SK-N-SH treated with all-trans-retinoic acid at 6 μM for 48 hours (cell line): Measurements from ENCODE around the gene CIZ1.

ENCODE experiments used
- ATAC-seq: fragments of 200-7000 bp; cut with Tn5 transposase; 3 replicates; pipeline ENCODE4 v1.9.1; 2020; ENCODE audit warnings: mild to moderate bottlenecking, moderate library complexity
- BACH2 ChIP-seq: fragments of 250-450 bp; sonication (Bioruptor Pico); IDR thresholded peaks from 2 replicates; pipeline ENCODE4 v1.9.0; 2021; ENCODE audit warnings: mild to moderate bottlenecking, borderline replicate concordance
- CREB5 ChIP-seq: fragments of 250-450 bp; sonication (Bioruptor Pico); IDR thresholded peaks from 2 replicates; pipeline ENCODE4 v1.5.1; 2020; ENCODE audit warnings: low read depth, mild to moderate bottlenecking, moderate library complexity
- CSDC2 ChIP-seq: fragments of 250-450 bp; sonication (Bioruptor Pico); IDR thresholded peaks from 2 replicates; pipeline ENCODE4 v1.5.0; 2020; ENCODE audit warnings: mild to moderate bottlenecking, moderate library complexity
- CSRNP3 ChIP-seq: fragments of 250-450 bp; sonication (Bioruptor Pico); IDR thresholded peaks from 2 replicates; pipeline ENCODE4 v1.5.1; 2021; ENCODE audit warnings: mild to moderate bottlenecking, moderate library complexity
- ESRRG ChIP-seq: fragments of 250-450 bp; sonication (Bioruptor Pico); IDR thresholded peaks from 2 replicates; pipeline ENCODE4 v1.6.1; 2021; ENCODE audit warnings: mild to moderate bottlenecking
- GLIS3 ChIP-seq: fragments of 250-450 bp; sonication (Bioruptor Pico); IDR thresholded peaks from 2 replicates; pipeline ENCODE4 v1.5.0; 2020; ENCODE audit warnings: mild to moderate bottlenecking, moderate library complexity
- ISL1 ChIP-seq: fragments of 250-450 bp; sonication (Bioruptor Pico); IDR thresholded peaks from 2 replicates; pipeline ENCODE4 v2.1.2; 2022; ENCODE audit warnings: mild to moderate bottlenecking, moderate library complexity
- OSR1 ChIP-seq: fragments of 250-450 bp; sonication (Bioruptor Pico); IDR thresholded peaks from 2 replicates; pipeline ENCODE4 v1.8.0; 2022; ENCODE audit warnings: moderate library complexity, mild to moderate bottlenecking, inconsistent platforms
- POU6F1 ChIP-seq: fragments of 250-450 bp; sonication (Bioruptor Pico); IDR thresholded peaks from 2 replicates; pipeline ENCODE4 v1.8.0; 2021; ENCODE audit warnings: low read depth, mild to moderate bottlenecking, moderate library complexity, borderline replicate concordance
- PPARA ChIP-seq: fragments of 250-450 bp; sonication (Bioruptor Pico); IDR thresholded peaks from 2 replicates; pipeline ENCODE4 v1.5.0; 2020; ENCODE audit warnings: mild to moderate bottlenecking, borderline replicate concordance
- RARB ChIP-seq: fragments of 250-450 bp; sonication (Bioruptor Pico); IDR thresholded peaks from 2 replicates; pipeline ENCODE4 v1.8.0; 2021; ENCODE audit warnings: mild to moderate bottlenecking, moderate library complexity
- SNAI2 ChIP-seq: fragments of 250-450 bp; sonication (Bioruptor Pico); IDR thresholded peaks from 2 replicates; pipeline ENCODE4 v1.5.0; 2020; ENCODE audit warnings: mild to moderate bottlenecking, moderate library complexity
- TCF4 ChIP-seq: fragments of 250-450 bp; sonication (Bioruptor Pico); IDR thresholded peaks from 2 replicates; pipeline ENCODE4 v1.8.0; 2021; ENCODE audit warnings: mild to moderate bottlenecking, moderate library complexity, borderline replicate concordance
- TSHZ2 ChIP-seq: fragments of 250-450 bp; sonication (Bioruptor Pico); IDR thresholded peaks from 2 replicates; pipeline ENCODE4 v1.5.0; 2020; ENCODE audit warnings: mild to moderate bottlenecking, moderate library complexity
- ZC3H10 ChIP-seq: fragments of 250-450 bp; sonication (Bioruptor Pico); IDR thresholded peaks from 2 replicates; pipeline ENCODE4 v1.5.1; 2021; ENCODE audit warnings: mild to moderate bottlenecking, moderate library complexity
- ZFP3 ChIP-seq: fragments of 250-450 bp; sonication (Bioruptor Pico); IDR thresholded peaks from 2 replicates; pipeline ENCODE4 v1.5.0; 2020; ENCODE audit warnings: mild to moderate bottlenecking, moderate library complexity
- ZNF565 ChIP-seq: fragments of 450-650 bp; formaldehyde crosslinking; conservative IDR thresholded peaks from 2 replicates; pipeline ENCODE4 v1.5.0; 2020; ENCODE audit warnings: low read depth, mild to moderate bottlenecking, moderate library complexity
- ZNF70 ChIP-seq: fragments of 450-650 bp; formaldehyde crosslinking; IDR thresholded peaks from 2 replicates; pipeline ENCODE4 v1.5.0; 2020; ENCODE audit warnings: mild to moderate bottlenecking, moderate library complexity
- ZNF8 ChIP-seq: fragments of 450-650 bp; formaldehyde crosslinking; IDR thresholded peaks from 2 replicates; pipeline ENCODE4 v1.5.0; 2020; ENCODE audit warnings: mild to moderate bottlenecking, moderate library complexity

The CIZ1 gene

GRCh38 chr9:128174062-128174461 is 17.3 kb downstream of the CIZ1 start:
- ATAC-seq: no peak
- TF ChIP-seq TCF4 (CRISPR knock-in tag): no peak
- TF ChIP-seq ZNF565 (CRISPR knock-in tag): no peak
- TF ChIP-seq BACH2 (CRISPR knock-in tag): no peak

GRCh38 chr9:128169925-128170324 is 21.4 kb downstream of the CIZ1 start:
- TF ChIP-seq SNAI2: no peak
- no peak for TF ChIP-seq TSHZ2 (CRISPR knock-in tag)
- no peak for TF ChIP-seq ISL1 (CRISPR knock-in tag)
- TF ChIP-seq BACH2 (CRISPR knock-in tag): no peak
- no peak for TF ChIP-seq RARB (CRISPR knock-in tag)
- TF ChIP-seq CSRNP3: no peak
- no peak for TF ChIP-seq OSR1 (CRISPR knock-in tag)
- TF ChIP-seq CSDC2 (CRISPR knock-in tag): no peak
- no peak for TF ChIP-seq ZC3H10
- TF ChIP-seq GLIS3 (CRISPR knock-in tag): no peak
- TF ChIP-seq POU6F1 (CRISPR knock-in tag): no peak
- TF ChIP-seq PPARA: no peak
- TF ChIP-seq ZFP3 (CRISPR knock-in tag): no peak

DNA sequence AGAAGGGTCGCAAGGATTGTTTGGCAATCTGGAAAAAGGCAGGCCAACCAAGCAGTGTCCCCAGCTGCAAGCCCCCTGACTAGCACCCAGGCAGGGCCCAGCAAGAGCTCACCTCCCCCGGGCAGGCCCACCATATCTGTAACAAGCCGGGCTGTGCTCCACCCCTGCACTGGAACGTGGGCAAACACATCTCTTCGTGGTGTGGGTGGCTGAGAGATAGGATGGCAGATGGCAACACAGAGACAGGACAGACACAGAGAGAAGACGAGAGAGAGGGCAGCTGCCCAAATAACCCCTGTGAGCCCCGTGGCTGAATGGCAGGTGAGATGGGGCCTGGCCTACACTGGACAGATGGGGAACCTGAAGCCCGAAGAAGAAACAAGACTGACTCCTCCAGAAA is 21.9 kb downstream of the CIZ1 start:
- no peak for TF ChIP-seq SNAI2
- no peak for TF ChIP-seq CREB5 (CRISPR knock-in tag)
- no peak for TF ChIP-seq ZNF70
- no peak for TF ChIP-seq TCF4 (CRISPR knock-in tag)
- TF ChIP-seq PPARA: no peak
- no peak for TF ChIP-seq BACH2 (CRISPR knock-in tag)
- no peak for TF ChIP-seq ZNF8 (CRISPR knock-in tag)
- TF ChIP-seq CSDC2 (CRISPR knock-in tag): no peak
- no peak for TF ChIP-seq TSHZ2 (CRISPR knock-in tag)
- no peak for TF ChIP-seq POU6F1 (CRISPR knock-in tag)
- no peak for TF ChIP-seq ESRRG (CRISPR knock-in tag)
- no peak for ATAC-seq

More at GRCh38 chr9:128169925-128170324, 21.4 kb downstream of the CIZ1 start:
- ATAC-seq: no peak
